Measurements from ENCODE around the gene SPCS1.

The SPCS1 gene

GRCh38 chr3:52756141-52756540, 50.2 kb downstream of the SPCS1 start:
- H3K27ac ChIP-seq (ENCODE audit: low read depth in 2 of 2, low read length in 2 of 2) = no peak overlapping the region
- no peak overlapping the region for H3K9ac ChIP-seq (ENCODE audit: low read depth in 1 of 2, low read length in 2 of 2)
- H3K36me3 ChIP-seq (ENCODE audit: control insufficient read depth in 2 of 2, insufficient read depth in 2 of 2, low read length in 2 of 2) = peaks cover 27 to 41% of the 10 kb centered on the region in 2 donors
- H3K4me3 ChIP-seq (ENCODE audit: low read length in 2 of 2) = no peak overlapping the region
- no peaks in the 10 kb centered on the region for H3K27me3 ChIP-seq (ENCODE audit: control insufficient read depth in 2 of 2, insufficient read depth in 2 of 2, low read length in 2 of 2)
- no peaks in the 10 kb centered on the region for H3K9me3 ChIP-seq (ENCODE audit: control insufficient read depth in 2 of 2, low read length in 2 of 2)
- no peaks in the 10 kb centered on the region for H3K4me1 ChIP-seq (ENCODE audit: control insufficient read depth in 2 of 2, insufficient read depth in 2 of 2, low read length in 2 of 2)

Measured in mucosa of rectum (tissue), 2 donors.